BLaER1 (cell line): ENCODE data around the gene POPDC3.

Source experiments
- H3K27ac ChIP-seq: shearing (Covaris generic); formaldehyde crosslinking; 2 replicates; pipeline ENCODE4 v1.8.1; 2022
- H3K27me3 ChIP-seq: shearing (Covaris generic); formaldehyde crosslinking; 2 replicates; pipeline ENCODE4 v1.8.1; 2022
- H3K36me3 ChIP-seq: shearing (Covaris generic); formaldehyde crosslinking; 2 replicates; pipeline ENCODE4 v1.8.1; 2022
- H3K4me1 ChIP-seq: shearing (Covaris generic); formaldehyde crosslinking; 2 replicates; pipeline ENCODE4 v1.8.1; 2022
- H3K4me2 ChIP-seq: shearing (Covaris generic); formaldehyde crosslinking; 2 replicates; pipeline ENCODE4 v1.8.1; 2022
- H3K4me3 ChIP-seq: shearing (Covaris generic); formaldehyde crosslinking; 2 replicates; pipeline ENCODE4 v1.8.1; 2022
- H3K9ac ChIP-seq: shearing (Covaris generic); formaldehyde crosslinking; 2 replicates; pipeline ENCODE4 v1.8.1; 2022
- H3K9me3 ChIP-seq: shearing (Covaris generic); formaldehyde crosslinking; 2 replicates; pipeline ENCODE4 v1.8.1; 2022
- H4K20me1 ChIP-seq: shearing (Covaris generic); formaldehyde crosslinking; 2 replicates; pipeline ENCODE4 v1.8.1; 2022
- Cebpa-rat ChIP-seq: shearing (Covaris generic); IDR thresholded peaks from 2 replicates; pipeline ENCODE4 v1.8.1; 2022

The POPDC3 gene

DNA sequence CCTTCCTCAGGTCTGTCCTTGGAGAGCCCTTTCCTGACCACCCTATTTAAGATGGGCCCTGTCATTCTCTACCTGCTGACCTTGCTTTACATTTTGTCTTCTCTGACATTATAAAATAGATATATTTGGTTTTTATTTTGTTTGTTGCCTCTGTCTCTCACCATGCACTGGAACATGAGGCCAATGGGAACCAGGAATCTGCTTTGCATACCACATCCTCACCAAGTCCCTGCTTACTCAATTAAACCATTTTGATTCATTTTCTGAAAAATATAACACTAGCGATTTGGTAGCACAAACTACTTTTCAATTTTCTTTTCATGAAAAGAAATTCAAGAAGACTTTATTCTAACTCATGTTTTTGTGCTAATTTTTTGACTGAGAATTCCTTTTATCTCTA is 32.8 kb upstream of the POPDC3 start:
- no peak for TF ChIP-seq Cebpa-rat
- Histone ChIP-seq H3K4me2 (peak overlapping the region; percentile 22; the same call in 1 of the 2 replicates), H3K4me3 (no peak overlapping the region)

DNA sequence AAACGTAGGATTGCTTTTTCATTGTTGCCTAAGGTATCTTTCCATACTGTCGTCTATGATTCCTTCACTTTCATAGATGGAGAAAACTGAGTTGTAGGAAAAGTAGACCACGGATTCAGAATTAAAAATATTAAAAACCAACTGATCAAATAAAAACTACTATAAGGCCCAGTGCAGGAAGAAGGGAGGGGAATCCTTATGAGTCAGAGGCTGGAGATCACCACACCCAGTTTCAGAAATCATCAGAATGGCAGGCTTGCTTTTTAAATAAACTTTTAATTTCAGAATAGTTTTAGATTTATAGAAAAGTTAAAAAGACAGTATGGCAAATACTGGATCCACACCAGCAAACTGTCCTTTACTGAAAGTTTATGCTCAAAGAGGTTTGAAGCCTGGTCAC is 32.0 kb upstream of the POPDC3 start:
- no peak overlapping the region for H3K4me2 ChIP-seq

More for the DNA sequence above, 32.8 kb upstream of the POPDC3 start:
- H3K4me1 ChIP-seq, result peaks cover 13% of the 10 kb centered on the region
- H3K27me3 ChIP-seq, result no peaks in the 10 kb centered on the region
- H3K9ac ChIP-seq, result no peak overlapping the region
- no peaks in the 10 kb centered on the region for H3K9me3 ChIP-seq
- H3K27ac ChIP-seq, result no peak overlapping the region
- H4K20me1 ChIP-seq, result no peaks in the 10 kb centered on the region
- H3K36me3 ChIP-seq, result no peaks in the 10 kb centered on the region

DNA sequence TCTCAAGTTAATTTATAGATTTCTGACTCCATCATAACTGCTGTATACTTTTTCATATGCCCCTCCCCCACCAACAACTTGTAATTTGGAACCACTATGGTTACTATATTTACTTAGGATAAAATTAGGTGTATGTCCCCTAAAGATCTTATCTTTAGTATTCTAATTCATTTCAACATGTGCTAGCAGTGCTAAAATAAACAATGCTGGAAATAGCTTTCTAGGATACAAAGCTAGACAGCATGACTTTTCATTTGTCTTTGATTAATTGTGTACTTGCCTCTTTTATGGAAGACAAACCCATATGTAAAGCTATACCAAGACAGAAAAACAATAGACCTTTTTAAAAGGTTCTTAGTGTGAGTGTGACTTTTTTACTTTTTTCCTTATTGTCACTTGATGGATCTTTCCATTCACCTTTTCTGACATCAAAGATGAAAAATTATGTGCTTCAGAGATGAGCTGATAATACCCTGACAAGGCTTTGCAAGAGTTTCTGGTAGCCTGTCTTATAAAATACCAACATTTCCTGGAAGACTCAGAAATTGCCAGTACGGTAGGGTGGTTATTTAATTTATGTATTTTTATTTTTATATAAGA is 31.2 kb upstream of the POPDC3 start:
- H3K4me3 ChIP-seq, result no peak overlapping the region
- H4K20me1 ChIP-seq, result no peaks in the 10 kb centered on the region
- no peak overlapping the region for H3K27ac ChIP-seq
- H3K9me3 ChIP-seq, result no peaks in the 10 kb centered on the region
- H3K36me3 ChIP-seq, result no peaks in the 10 kb centered on the region
- TF ChIP-seq Cebpa-rat, result no peak
- H3K9ac ChIP-seq, result no peak overlapping the region
- H3K27me3 ChIP-seq, result no peaks in the 10 kb centered on the region
- no peak overlapping the region for H3K4me2 ChIP-seq
- peaks cover 13% of the 10 kb centered on the region for H3K4me1 ChIP-seq

More for the DNA sequence above, 32.0 kb upstream of the POPDC3 start:
- H4K20me1 ChIP-seq, result no peaks in the 10 kb centered on the region
- H3K4me1 ChIP-seq, result peaks cover 13% of the 10 kb centered on the region
- no peaks in the 10 kb centered on the region for H3K9me3 ChIP-seq
- no peaks in the 10 kb centered on the region for H3K27me3 ChIP-seq
- no peaks in the 10 kb centered on the region for H3K36me3 ChIP-seq
- H3K4me3 ChIP-seq, result no peak overlapping the region
- TF ChIP-seq Cebpa-rat, result no peak
- H3K9ac ChIP-seq, result no peak overlapping the region
- no peak overlapping the region for H3K27ac ChIP-seq

DNA sequence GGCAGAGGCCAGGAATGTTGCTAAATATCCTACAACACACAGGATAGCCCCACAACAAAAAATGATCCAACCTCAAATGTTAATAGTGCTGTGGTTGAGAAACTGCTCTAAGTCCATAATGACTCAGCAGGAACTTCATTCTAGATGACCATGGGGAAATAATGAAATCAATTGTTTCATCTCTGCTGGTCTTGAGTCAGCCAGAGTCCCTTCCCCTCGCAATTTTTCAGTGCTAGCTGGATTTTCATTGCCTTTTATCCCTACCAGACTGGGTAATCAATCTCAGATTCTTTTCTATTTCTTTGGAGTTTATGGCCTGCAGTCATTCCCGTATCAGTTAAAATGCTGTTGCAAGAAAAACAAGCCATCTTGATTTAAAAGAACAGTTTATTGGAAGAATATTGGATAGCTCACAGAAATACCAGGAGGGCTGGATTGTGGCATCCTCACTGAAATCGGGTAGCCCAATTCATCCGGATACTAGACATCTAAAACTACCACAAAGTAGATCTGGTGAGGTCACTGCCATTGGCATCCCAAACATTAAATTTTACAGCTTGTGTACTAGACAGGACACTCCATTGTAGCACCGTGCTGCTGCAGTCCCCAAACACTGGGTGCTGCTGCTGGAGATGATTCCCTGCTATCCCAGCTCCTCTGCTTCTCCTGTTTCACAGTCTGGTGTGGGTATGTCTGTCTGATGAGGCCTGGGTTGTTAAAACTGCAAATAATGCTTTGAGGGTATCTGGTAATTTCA is 30.3 kb upstream of the POPDC3 start:
- Histone ChIP-seq H3K4me2 (no peak overlapping the region), H3K9ac (no peak overlapping the region), H3K27ac (no peak overlapping the region), H3K4me3 (no peak overlapping the region), H3K27me3 (no peaks in the 10 kb centered on the region), H3K4me1 (peaks cover 13% of the 10 kb centered on the region), H3K9me3 (no peaks in the 10 kb centered on the region), H4K20me1 (no peaks in the 10 kb centered on the region), H3K36me3 (no peaks in the 10 kb centered on the region)
- TF ChIP-seq Cebpa-rat, result no peak

DNA sequence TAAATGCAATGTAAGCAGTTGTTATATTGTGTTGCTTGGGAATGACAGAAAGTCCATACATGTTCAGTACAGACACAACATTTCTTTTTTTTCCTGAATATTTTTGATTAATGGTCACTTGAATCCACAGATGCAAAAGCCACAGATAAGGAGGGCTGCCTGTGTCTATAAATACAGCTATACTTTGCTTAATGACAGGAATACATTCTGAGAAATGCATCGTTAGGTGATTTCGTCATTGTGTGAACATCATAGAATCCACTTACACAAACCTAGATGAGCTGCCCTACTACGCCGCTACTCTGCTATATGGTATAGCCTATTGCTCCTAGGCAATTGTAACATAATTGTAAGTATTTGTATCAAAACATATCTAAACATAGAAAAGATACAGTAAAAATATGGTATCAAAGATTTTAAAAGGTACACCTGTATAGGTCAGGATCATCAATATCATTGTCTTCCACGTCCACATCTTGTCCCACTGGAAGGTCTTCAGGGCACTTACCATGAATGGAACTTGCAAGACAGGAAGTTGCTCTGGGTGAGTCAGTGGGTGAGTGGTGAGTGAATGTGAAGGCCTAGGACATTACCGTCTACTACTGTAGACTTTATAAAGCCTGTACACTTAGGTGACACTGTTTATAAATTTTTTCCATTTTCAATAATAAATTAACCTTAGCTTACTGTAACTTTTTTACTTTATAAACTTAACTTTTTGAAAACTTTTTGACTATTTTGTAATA is 27.9 kb upstream of the POPDC3 start:
- Histone ChIP-seq H3K4me1 (peaks cover 5% of the 10 kb centered on the region), H3K36me3 (no peaks in the 10 kb centered on the region), H3K4me3 (no peak overlapping the region), H3K27ac (no peak overlapping the region), H3K9ac (no peak overlapping the region), H3K9me3 (no peaks in the 10 kb centered on the region), H3K4me2 (no peak overlapping the region), H3K27me3 (no peaks in the 10 kb centered on the region), H4K20me1 (no peaks in the 10 kb centered on the region)
- no peak for TF ChIP-seq Cebpa-rat

DNA sequence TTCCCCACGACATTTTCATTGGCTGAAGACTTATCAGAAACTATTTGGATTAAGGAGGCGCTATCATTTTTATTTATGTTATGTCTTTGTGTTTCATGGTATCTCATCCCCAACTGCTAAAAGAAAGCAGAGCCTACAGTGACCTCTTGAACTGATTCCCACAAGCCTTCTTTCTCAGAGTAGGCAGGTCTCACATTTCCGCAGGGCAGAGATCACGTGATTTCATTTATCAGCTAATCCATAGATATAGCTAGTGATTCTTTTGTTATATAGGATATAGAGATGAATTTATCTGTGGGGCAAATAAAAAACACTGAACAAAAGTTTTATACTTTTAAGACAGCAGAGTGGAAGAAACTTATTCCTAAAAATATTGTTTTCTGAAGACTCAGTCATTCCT is 25.0 kb upstream of the POPDC3 start:
- Histone ChIP-seq H3K27ac (no peak overlapping the region), H3K36me3 (no peaks in the 10 kb centered on the region), H3K4me1 (no peaks in the 10 kb centered on the region), H3K4me3 (no peak overlapping the region), H4K20me1 (no peaks in the 10 kb centered on the region), H3K27me3 (no peaks in the 10 kb centered on the region), H3K9ac (no peak overlapping the region), H3K9me3 (no peaks in the 10 kb centered on the region), H3K4me2 (no peak overlapping the region)
- TF ChIP-seq Cebpa-rat, result no peak

DNA sequence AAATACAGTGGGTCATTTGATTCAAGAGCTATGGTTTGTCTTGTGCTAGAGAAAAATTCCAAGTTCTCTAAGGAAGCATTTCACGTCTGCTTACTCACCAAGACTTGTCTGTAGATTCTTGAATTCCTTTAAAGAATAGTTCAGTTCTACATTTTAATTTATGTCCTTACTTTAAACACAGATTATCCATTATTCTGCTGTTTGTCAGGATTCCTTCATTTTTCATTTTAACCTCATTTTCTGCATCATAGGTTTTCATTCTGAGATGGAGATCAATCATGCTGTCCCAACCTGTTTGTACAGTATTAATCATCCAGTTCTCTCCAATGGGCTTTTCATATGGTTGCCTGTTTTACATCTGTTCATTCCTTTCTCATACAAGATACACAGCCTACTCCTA is 24.5 kb upstream of the POPDC3 start:
- no peaks in the 10 kb centered on the region for H4K20me1 ChIP-seq
- no peak overlapping the region for H3K4me3 ChIP-seq
- H3K4me1 ChIP-seq, result no peaks in the 10 kb centered on the region
- H3K4me2 ChIP-seq, result no peak overlapping the region
- TF ChIP-seq Cebpa-rat, result no peak
- no peak overlapping the region for H3K27ac ChIP-seq
- no peak overlapping the region for H3K9ac ChIP-seq
- no peaks in the 10 kb centered on the region for H3K9me3 ChIP-seq
- H3K36me3 ChIP-seq, result no peaks in the 10 kb centered on the region
- no peaks in the 10 kb centered on the region for H3K27me3 ChIP-seq

DNA sequence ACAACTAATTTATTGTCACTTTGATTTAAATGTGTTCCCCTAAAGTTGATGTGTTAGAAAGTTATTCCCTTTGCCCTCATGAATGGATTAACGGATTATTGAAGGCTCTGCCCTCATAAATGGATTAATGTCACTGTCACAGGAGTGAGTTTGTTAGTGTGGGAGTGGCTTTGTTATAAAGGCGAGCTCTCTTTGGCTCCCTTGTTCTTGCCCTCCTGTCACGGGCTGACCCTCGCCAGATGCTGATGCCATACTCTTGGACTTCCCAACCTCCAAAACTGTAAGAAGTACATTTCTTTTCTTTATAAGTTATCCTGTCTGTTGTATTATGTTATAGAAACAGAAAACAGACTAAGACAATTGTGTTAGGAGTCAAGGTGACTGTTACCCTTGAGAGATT is 22.7 kb upstream of the POPDC3 start:
- no peaks in the 10 kb centered on the region for H3K4me1 ChIP-seq

DNA sequence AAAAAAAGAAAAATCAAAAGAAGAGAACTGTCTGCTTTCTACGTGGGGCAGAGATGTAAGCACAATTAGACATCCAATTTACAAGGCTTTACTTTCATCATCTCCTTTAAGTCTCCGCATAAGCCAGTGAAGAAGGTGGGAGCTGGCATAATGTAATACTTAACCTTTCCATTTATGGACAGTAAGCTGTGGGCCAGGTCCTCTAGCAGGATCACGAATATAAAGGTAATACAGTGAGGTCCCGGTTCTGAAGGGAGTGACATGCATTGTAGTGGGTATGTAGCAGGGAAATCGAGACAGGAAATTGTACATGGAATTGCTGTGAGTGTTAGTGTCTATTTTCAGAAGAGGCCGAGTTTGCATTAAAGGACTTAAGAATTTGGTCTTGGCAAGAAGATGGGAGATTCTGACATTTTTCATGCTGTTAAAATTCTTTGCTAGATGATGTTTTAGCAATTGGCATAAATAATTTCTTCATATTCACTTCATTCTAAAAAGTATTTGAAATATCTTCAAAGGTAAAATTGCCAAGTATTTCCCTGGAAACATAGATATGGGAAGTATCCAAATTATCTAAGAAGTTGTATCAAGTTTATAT is 20.4 kb upstream of the POPDC3 start:
- Histone ChIP-seq H3K4me3 (no peak overlapping the region), H3K36me3 (no peaks in the 10 kb centered on the region), H3K4me1 (no peaks in the 10 kb centered on the region), H3K4me2 (no peak overlapping the region), H4K20me1 (no peaks in the 10 kb centered on the region), H3K9me3 (peaks cover 14% of the 10 kb centered on the region), H3K27me3 (no peaks in the 10 kb centered on the region), H3K9ac (no peak overlapping the region), H3K27ac (no peak overlapping the region)
- no peak for TF ChIP-seq Cebpa-rat

More for the DNA sequence above, 22.7 kb upstream of the POPDC3 start:
- H3K27me3 ChIP-seq, result no peaks in the 10 kb centered on the region
- no peak overlapping the region for H3K4me2 ChIP-seq
- H3K9ac ChIP-seq, result no peak overlapping the region
- no peak overlapping the region for H3K27ac ChIP-seq
- peaks cover 8% of the 10 kb centered on the region for H3K9me3 ChIP-seq
- no peaks in the 10 kb centered on the region for H3K36me3 ChIP-seq
- no peak overlapping the region for H3K4me3 ChIP-seq
- H4K20me1 ChIP-seq, result no peaks in the 10 kb centered on the region
- TF ChIP-seq Cebpa-rat, result no peak

DNA sequence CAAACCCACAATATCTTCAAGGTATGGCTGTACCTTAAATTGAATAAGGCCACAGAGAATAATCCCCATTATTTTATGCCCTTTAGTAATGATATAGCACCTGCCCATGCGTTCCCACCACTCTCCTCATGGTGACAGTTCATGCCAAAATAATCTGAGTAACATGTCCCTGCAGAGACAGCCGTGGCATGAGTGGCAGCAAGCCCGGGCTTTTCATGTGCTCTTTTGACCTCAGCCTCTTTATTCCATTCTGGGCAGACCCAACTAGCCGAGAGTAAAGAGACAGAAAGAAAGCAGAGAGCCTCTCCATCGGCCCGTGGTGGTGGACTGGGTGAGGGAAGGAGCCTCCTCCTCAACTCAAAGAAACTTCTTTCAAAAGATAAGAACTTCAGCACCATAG is 19.9 kb upstream of the POPDC3 start:
- peaks cover 14% of the 10 kb centered on the region for H3K9me3 ChIP-seq
- no peak for TF ChIP-seq Cebpa-rat
- no peak overlapping the region for H3K27ac ChIP-seq
- no peaks in the 10 kb centered on the region for H3K27me3 ChIP-seq
- H3K4me2 ChIP-seq, result no peak overlapping the region
- H3K36me3 ChIP-seq, result no peaks in the 10 kb centered on the region
- no peak overlapping the region for H3K4me3 ChIP-seq
- H3K4me1 ChIP-seq, result no peaks in the 10 kb centered on the region
- H3K9ac ChIP-seq, result no peak overlapping the region
- no peaks in the 10 kb centered on the region for H4K20me1 ChIP-seq
